Measurements from ENCODE around the gene TBXT.
"Not testable (repeated sequence)": the region's sequence is repeated elsewhere in the genome, so short reads cannot be mapped to it uniquely, and the experiment has no call there.

Gene TBXT, protein sequence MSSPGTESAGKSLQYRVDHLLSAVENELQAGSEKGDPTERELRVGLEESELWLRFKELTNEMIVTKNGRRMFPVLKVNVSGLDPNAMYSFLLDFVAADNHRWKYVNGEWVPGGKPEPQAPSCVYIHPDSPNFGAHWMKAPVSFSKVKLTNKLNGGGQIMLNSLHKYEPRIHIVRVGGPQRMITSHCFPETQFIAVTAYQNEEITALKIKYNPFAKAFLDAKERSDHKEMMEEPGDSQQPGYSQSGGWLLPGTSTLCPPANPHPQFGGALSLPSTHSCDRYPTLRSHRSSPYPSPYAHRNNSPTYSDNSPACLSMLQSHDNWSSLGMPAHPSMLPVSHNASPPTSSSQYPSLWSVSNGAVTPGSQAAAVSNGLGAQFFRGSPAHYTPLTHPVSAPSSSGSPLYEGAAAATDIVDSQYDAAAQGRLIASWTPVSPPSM

DNA sequence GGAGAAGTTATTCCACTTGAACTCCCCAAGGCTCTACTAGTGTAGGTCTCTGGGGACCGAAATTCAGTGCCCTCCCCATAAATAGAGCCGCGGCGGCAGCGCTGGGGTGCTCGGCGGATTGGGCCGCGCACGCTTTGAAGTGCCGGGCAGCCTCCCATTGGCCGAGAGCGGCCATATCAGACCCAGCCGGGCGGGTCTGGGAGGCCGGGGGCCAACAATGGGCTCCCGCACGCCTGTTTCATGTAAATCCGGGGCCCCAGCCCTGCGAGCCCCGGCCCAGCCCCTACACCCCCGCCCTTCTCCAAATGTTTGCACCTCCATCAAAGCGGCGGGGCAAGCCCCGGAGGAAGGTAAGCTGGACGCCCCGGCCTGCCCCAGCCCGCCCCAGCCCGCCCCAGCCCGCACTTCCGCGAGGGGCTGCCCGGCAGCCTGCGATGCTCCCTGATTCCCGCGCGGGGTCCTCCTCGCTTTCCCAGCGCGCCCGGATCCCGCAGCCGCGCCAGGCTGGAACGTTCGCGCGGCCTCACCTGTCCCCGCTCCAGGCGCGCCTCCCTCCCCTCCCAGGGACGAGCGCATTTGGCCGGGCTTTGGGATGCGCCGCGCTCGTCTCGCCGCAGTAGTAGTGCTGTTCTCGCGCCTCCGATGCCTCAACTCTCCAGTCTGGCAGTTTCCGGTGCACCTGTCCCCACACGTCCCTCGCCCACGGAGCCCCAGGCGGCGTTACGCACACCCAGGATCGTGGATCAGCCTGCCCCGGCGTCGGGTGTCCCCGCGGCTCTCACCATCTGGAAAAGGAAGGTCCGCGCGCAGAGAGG is at the start of gene TBXT:
TBXT (minus strand) TSS at position 51 of the 815 bp plus-strand sequence. CDS start 260 bp downstream, outside the sequence.
- no peak for DNase-seq (ENCODE audit: low read depth)

DNA sequence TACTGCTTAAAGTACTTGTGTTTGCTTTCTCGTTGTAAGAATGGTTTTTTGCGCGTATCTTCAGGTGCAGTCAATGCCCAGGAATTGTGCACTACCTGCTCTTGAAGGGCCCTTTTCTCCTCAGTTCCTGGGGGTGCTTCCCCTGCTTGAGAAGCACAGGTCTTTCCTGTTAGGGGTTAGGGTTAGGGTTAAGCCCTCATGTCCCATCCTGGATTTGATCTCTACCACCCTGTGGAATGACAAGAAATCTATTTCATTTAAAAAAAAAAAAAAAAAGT is 39.6 kb upstream of the TBXT start:
- DNase-seq (ENCODE audit: low read depth): no peak

DNA sequence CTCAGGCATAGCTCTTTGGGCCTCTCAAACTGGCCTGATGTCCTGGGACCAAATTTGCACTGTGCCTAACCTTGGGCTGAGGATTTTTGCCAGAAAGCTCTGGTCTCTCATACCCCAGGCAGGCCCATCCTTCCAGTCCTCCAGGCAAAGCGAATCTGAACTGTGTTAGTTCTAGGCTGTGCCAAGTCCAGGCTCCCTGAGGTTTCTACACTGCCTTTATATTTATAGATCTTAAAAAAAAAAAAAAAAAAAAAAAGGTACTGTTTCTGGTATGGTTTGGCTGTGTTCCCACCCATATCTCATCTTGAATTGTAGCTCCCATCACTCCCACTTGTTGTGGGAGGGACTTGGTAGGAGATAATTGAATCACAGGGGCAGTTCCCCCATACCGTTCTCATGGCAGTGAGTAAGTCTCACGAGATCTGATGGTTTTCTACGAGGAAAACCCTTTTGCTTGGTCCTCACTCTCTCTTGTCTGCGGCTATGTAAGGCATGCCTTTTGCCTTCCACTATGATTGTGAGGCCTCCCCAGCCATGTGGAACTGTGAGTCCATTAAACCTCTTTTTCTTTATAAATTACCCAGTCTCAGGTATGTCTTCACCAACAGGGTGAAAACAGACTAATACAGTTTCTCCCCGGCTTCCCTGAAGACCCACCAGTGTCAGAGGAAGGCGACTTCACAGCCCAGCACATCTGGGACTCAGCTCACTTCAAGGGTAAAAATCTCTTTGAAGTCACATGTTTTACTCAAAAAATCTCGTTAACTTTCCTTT is 39.0 kb upstream of the TBXT start:
- DNase-seq (ENCODE audit: low read depth): no peak

DNA sequence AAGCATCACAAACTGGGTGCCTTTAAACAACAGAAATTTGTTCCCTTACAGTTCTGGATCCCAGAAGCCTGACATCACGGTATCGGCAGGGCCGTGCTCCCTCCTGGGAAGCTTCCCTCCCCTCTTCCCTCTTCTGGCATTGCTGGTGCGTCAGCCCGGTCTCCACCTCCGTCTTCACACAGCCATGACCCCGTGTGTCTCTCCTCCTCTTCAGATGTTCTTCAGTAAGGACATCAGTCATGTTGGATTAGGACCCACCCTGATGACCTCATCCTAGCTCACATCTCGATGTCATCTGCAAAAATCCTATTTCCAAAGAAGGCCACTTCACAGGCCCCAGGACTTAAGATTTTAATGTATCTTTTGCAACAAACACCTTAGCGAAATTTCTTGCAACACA is 38.4 kb upstream of the TBXT start:
- no peak for DNase-seq (ENCODE audit: low read depth)

DNA sequence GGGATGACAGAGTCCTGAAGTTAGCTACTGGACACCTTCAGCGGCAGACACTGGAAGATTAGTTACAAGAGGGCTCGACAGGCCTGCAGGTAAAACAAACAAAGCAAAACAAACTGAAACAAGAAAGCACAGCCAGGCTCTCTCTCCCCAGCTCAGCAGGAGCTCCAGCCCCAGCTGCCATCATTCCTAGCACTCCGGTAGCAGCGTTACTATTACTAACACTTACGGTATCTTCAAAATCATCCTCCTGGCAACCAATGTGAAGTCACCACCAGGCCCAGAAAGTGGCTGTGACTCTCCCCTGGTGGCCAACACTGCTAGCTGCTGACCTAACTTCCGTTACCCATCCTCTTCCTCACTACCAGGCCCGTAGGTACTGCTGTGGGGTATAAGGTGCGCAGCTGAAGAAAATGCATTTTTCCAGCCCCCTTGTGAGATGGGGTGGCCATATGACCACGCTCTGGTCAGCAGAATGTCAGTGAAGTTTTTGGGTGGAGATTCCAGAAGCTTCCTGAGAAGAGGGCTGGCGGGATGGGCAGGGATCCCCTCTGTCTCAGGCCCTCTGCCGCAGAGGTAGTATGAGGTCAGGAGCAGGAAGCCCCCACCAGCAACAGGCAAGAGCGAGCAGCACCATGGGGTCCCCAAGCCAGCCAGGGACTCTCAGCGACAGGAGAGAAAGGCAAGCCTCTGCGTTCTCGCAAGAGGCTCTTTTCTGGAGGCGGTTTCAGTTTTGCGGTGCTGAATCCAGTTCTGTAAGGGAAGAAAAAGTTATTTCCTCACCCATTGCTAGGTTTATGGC is 37.4 kb upstream of the TBXT start:
- no peak for DNase-seq (ENCODE audit: low read depth)

DNA sequence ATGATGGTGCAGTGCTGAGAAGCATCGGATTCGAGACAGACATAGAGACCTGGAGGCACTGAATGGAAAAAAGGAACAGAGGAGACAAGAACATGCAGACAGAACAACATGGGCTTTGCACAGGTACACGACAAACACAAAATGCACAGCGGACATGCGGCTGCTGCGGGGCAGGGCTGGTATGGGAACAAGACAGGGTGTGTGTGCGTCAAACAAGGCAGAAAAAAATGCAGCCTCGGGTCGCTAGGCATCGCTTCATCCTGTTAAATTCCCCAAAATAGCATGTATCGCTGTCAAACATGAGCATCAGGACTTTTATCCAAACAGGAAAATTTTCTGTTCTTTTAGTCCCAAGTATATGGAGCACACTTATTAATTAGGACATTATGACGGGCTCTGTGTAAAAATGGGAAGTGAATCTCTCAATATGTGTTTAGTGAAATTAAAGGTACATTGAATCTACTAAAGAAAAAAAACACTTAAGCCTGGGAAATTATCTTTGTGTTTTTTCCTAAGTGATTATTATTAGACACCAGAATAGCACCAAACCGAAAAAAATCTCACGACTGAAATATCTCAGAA is 36.1 kb upstream of the TBXT start:
- no peak for DNase-seq (ENCODE audit: low read depth)

DNA sequence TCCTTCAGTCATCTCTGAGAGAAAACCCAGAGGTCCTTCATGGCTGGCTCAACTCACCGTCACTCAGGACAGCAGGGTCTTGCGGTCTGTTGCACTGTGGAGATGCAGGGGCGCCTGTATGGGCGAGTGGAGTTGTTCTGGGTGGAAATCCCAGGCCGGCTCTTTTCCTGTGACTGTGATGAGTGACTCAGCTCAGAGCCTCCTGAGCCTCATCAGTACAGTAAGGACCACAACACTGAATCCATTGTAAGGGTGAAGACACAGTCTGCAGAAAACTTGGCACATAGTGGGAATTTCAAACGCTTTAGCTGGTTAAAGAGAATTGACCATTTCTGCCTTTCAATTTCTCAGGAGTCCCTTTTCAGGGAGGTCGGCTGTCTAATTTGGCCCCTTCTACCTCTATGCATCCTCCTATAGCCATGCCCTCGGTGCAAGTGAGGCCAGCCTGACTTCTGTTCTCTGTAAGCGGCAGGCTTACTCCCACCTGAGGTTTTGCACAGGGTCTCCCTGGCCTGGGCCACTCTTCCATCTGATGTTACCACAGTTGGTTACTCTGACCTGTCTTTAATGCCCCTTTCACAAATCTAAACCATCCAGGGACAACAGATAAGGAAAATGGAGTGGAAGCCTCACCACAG is 35.5 kb upstream of the TBXT start:
- no peak for DNase-seq (ENCODE audit: low read depth)

DNA sequence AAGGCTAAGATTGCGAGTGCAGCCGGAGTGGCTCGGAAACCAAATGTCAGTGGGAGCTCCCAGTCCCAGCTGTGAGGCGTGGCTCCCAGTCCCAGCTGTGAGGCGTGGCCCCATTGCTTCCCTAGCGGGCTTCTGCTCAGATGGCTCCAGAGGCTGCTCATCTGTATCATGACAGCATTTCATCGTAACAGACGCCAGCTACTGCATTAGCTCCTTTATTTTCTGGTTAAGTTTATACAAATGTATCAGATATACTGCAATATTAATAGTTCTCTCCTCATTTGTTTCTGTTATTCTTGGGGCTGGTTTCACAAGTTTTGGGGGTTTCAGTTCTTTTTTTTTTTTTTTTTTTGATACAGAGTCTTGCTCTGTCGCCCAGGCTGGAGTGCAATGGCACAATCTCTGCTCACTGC is 34.7 kb upstream of the TBXT start:
- DNase-seq (ENCODE audit: low read depth): no peak

DNA sequence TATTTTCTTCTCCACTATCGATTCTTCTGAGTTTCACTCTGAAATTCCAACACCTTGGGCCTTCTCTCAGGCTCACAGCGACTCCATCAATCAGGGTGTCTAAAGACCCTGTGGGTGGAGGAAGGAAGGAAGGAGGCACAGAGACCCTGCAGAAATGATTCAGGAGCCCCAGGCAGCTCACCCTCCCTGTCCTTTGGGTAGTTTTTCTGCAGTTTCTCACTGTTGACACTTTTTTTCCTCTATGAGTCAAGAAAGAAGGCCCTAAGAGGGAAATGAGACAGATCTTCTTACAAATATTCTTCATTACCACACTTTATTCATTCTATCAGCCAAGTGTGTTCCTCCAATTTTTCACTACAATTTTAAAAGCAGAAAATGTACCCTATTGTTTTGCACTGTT is 34.2 kb upstream of the TBXT start:
- DNase-seq (ENCODE audit: low read depth): no peak

DNA sequence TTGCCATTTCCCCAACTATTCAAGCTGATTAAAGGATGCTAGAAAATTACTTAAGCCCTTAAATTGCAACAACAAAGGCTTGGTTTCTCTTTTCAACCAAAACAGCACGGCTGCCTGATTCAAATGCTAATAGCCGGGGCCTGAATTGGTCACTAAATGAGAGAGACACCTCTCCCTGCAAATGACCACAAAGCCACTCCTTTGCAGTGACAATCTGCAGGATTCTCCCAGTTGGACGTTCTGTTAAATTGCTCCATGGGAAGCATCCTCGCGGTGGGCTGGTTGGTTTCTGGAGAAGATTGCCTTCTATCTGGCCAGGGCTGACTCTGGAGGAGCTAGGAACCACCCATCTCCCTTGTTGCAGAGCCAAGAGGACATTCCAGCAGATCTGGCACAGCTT is 29.7 kb upstream of the TBXT start:
- no peak for DNase-seq (ENCODE audit: low read depth)

DNA sequence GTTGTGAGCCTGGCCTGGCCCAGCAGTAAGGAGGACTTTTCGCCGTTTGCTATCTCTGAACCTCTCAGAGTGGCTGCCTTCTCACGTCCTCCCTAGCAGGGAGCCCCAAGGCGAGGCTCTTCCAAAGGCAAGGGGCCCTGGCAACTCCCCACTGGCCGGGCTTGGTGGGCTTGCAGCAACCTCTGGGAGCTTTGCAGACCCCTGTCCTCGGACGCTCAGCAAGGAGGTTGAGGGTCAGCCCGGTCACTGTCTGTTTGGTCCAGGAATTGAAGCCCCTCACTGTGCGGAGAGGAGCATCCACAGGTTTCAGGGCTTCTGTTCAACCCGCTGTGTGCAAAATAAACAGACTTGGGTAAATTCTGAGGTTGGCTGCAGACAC is 28.2 kb upstream of the TBXT start:
- DNase-seq (ENCODE audit: low read depth): no peak

DNA sequence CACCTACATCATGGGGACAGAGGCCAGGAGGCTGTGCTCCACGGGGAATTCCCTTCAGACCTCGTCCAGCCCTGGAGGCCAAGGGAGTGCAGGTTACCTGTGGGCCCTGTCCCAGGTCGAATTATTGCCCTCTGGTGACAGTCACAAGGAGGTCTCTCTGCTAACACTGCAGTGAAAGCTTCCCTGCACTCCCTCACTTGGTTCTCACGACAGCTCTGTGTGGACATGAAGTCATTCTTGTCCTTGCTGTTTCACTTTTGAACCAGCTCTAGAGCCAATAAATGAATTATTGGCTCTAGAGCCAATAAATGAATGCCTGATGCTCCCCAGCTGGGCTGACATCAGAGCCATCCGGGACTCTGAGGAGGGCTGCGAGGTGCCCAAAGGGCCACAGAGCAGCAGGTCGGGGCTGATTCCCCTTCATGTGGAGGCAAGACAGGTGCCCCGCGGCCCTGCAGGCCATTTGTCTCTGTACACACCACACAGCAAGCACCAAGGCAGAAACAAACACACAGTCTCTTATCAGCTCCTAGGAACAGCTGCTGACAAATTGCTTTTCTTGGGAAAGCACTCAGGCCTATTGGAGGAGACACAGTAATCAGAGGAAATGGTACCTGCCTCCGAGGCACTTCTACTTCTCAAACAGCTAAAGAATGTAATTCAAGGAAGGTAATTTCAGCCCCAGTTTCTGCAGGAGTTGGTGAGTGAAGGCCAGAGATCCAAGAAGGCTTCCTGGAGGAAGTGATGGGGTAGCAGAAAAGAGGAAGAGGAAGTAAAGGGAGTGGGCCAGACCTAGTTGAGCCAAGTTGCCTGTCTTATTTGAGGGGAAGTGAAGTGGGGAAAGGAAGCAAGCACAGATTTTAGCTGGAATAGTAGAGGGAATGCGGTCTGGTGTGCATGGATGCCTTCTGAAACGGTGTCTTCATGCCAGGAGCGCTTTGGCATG is 27.5 kb upstream of the TBXT start:
- no peak for DNase-seq (ENCODE audit: low read depth)

DNA sequence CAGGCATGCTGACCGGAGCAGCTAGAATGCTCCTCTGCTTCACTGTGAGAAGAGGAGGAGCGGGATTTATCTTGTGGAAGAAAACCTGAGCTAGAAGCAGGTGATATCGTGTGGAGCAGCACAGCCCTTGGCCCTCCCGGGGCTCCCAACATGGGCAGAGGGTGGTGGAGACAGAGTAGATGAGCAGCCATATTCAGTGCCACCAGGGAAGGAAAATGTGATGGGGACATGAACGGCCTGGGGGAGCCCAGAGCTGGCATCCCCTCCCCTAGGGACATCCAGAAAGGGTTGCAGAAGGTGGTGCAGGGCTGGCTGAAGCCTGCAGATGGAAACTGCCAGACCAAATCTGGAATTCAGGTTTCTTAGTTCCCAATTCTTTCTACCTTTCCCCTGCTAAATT is 24.9 kb upstream of the TBXT start:
- no peak for DNase-seq (ENCODE audit: low read depth)

DNA sequence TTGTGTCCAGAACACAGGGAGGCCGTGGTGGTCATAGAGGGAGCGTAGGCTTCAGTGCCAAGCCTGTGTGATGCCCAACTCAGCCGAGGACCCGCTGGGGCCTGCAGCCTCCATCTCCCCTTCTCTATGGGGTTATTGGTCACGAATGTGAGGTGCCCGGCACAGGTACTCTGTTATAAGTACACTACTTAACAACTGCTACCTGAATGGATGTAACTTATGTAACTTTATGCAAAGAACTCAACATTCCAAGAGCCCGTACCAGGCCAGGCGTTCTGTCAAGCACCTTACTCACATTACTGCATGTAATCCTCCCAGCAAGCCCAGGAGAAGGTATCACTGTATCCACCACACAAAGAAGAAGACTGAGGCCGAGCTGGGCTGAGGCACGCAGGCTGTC is 24.5 kb upstream of the TBXT start:
- no peak for DNase-seq (ENCODE audit: low read depth)

DNA sequence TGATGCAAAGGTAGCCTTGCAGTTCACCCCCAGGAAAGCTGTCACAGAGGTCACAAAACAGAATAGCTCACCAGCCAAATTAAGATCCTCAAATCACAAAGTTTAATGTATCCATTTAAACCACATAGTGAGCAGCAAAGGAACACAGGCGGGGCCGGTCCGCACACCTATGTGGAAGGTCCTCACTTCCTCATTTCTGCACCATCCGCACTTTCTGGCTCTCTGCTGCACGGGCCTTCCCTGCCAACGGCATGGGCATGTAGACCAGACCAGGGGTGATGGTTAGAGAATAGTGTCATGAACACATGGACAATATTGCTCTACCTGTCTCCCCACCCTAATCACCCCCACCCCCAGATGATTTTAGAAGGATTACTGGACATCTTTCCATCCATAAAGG is 12.1 kb upstream of the TBXT start:
- DNase-seq (ENCODE audit: low read depth): no peak

DNA sequence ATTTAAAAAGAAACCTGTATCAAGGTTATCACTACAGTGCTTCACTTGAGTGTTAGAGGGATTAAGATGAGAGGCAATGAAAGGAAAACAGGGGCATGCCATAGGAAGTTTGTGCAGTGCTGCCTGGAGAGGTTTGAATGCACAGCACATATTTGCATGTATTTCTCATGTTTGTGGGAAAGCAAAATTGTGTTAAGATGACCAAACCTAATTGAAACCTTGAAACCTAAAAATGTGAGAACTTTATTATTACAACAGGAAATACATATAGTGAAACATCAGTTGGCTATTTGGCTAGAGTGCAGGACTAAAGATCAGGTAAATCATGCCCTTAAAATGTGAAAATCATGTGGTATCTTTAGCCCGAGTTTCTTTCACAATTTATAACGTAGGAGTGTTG is 8.5 kb upstream of the TBXT start:
- no peak for DNase-seq (ENCODE audit: low read depth)

DNA sequence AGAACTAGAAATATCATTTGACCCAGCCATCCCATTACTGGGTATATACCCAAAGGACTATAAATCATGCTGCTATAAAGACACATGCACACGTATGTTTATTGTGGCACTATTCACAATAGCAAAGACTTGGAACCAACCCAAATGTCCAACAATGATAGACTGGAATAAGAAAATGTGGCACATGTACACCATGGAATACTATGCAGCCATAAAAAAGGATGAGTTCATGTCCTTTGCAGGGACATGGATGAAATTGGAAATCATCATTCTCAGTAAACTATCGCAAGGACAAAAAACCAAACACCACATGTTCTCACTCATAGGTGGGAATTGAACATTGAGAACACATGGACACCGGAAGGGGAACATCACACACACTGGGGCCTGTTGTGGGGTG is 7.4 kb upstream of the TBXT start:
- DNase-seq (ENCODE audit: low read depth): not testable (repeated sequence)

DNA sequence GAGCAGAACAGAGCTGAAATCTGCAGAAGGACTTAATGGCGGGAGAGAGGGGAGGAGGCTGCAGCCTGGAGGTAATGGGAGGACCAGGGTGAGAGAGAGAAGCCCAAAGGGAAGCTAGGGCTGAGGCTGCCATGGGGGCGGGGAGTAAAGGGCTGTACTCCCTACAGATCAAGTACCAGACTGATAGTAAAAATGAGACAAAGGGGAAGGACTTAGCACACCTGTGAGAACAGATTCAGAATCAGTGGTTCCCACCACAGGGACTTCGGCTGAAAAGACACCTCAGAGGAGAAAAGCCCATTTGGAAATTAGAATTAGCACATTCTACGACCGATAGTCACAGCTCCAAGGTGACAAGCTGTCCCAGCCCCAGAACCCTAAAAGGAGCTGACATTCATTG is 6.4 kb upstream of the TBXT start:
- no peak for DNase-seq (ENCODE audit: low read depth)

DNA sequence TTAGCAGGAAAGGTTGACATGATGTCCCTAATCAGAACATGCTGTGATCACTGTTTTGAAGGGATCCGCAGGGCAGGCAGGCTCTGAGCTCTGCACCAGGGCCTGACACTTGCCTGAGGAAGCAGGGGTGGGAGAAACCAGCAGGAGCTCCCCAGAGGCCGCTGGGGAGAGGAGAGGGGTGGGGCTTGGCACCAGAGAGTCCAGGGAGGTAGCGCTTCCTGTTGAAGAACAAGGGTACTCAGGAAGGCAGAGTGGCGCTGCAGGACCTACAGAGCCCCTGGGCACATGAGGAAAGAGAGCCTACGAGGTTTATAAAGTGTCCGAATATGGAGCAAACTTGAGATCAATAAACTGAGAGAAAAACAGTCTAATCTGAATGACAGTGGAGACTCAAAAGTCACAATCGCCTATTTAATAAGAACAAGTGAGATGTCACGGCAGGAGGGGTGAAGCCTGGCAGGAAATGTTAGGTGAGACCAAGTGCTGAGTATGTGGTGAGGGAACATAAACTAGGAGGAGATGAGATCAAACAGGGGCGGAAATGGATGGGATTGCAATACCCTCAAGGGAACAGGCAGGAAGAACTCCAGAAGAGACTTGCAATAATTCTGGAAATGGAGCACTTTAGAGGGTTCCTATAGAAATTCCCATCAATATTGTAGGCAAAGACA is 5.8 kb upstream of the TBXT start:
- DNase-seq (ENCODE audit: low read depth): peak; percentile 3

All from CMK (cell line).